ENCODE data around the gene IGF2R. TPM values are rescaled to one million over a fixed set of nuclear protein-coding genes. Genes with fewer than 3 reads are reported as not detected.

The IGF2R gene
- total RNA-seq, 2 experiments from 2014 or later, result 19.3 to 37.6 TPM

- TF ChIP-seq CTCF (conservative IDR thresholded peaks at IDR 0.05; ENCODE audit: low read length), result no peak
- TF ChIP-seq EZH2phosphoT487 (IDR thresholded peaks at IDR 0.05; ENCODE audit: borderline replicate concordance, low read depth, low read length), result no peak
- Histone ChIP-seq H3K9me3 (ENCODE audit: low read length) (no peaks in the 10 kb centered on the region), H3K9me2 (ENCODE audit: insufficient read depth, low read length) (no peaks in the 10 kb centered on the region), H3K27ac (ENCODE audit: low read depth, low read length, poor library complexity, severe bottlenecking) (no peak overlapping the region), H3K4me2 (ENCODE audit: low read length) (no peak overlapping the region), H3K4me3 (ENCODE audit: low read depth, low read length, poor library complexity, severe bottlenecking) (no peak overlapping the region), H4K20me1 (ENCODE audit: insufficient read depth, low read length) (no peaks in the 10 kb centered on the region), H3K79me2 (ENCODE audit: insufficient read depth, low read depth, low read length) (no peaks in the 10 kb centered on the region), H3K36me3 (ENCODE audit: insufficient read depth, low read length) (peaks cover 29% of the 10 kb centered on the region; the same call in 1 of the 2 replicates), H2AFZ (ENCODE audit: low read length) (no peak overlapping the region), H3K4me1 (ENCODE audit: insufficient read depth, low read length, poor library complexity, severe bottlenecking) (no peaks in the 10 kb centered on the region)
- BruUV-seq (replicated peaks), result no TSS peak
- ChIA-PET CTCF (ENCODE audit: unreplicated experiment) (no interaction called here), POLR2A (no interaction called here)
- intact Hi-C loops (cut with micrococcal nuclease; ENCODE audit: unreplicated experiment), result loop anchor here (2.0 kb wide), 1 partner anchor 45 kb away; no protein-coding TSS in a partner anchor
- DNase-seq (ENCODE audit: low spot score), result no peak
Observed at GRCh38 chr6:160035693-160036330, 66.9 kb downstream of the IGF2R start.

- ChIA-PET CTCF (ENCODE audit: unreplicated experiment) (no interaction called here), POLR2A (interaction anchor here (1.0 kb wide), 1 partner anchor 19 kb away, joined by 3 read pairs; no protein-coding TSS in a partner anchor)
- H3K4me1 ChIP-seq (ENCODE audit: insufficient read depth, low read length, poor library complexity, severe bottlenecking), result no peaks in the 10 kb centered on the region
- no peaks in the 10 kb centered on the region for H4K20me1 ChIP-seq (ENCODE audit: insufficient read depth, low read length)
- no peak for TF ChIP-seq EZH2phosphoT487 (IDR thresholded peaks at IDR 0.05; ENCODE audit: borderline replicate concordance, low read depth, low read length)
- no peak for TF ChIP-seq CTCF (conservative IDR thresholded peaks at IDR 0.05; ENCODE audit: low read length)
- H3K27ac ChIP-seq (ENCODE audit: low read depth, low read length, poor library complexity, severe bottlenecking), result no peak overlapping the region
- no peaks in the 10 kb centered on the region for H3K9me3 ChIP-seq (ENCODE audit: low read length)
- no peak overlapping the region for H2AFZ ChIP-seq (ENCODE audit: low read length)
- BruUV-seq (replicated peaks), result no TSS peak
- H3K36me3 ChIP-seq (ENCODE audit: insufficient read depth, low read length), result peaks cover 34% of the 10 kb centered on the region; the same call in 1 of the 2 replicates
- intact Hi-C loops (cut with micrococcal nuclease; ENCODE audit: unreplicated experiment), result loop anchor here (2.0 kb wide), 1 partner anchor 46 kb away; no protein-coding TSS in a partner anchor
- no peak overlapping the region for H3K4me3 ChIP-seq (ENCODE audit: low read depth, low read length, poor library complexity, severe bottlenecking)
- no peaks in the 10 kb centered on the region for H3K9me2 ChIP-seq (ENCODE audit: insufficient read depth, low read length)
- no peaks in the 10 kb centered on the region for H3K79me2 ChIP-seq (ENCODE audit: insufficient read depth, low read depth, low read length)
- no peak for DNase-seq (ENCODE audit: low spot score)
- no peak overlapping the region for H3K4me2 ChIP-seq (ENCODE audit: low read length)
Observed at GRCh38 chr6:160036331-160036695, 67.4 kb downstream of the IGF2R start.

- BruUV-seq (replicated peaks), result no TSS peak
- Histone ChIP-seq H3K36me3 (ENCODE audit: insufficient read depth, low read length) (peaks cover 38% of the 10 kb centered on the region; the same call in 1 of the 2 replicates), H3K27ac (ENCODE audit: low read depth, low read length, poor library complexity, severe bottlenecking) (no peak overlapping the region), H3K9me3 (ENCODE audit: low read length) (no peaks in the 10 kb centered on the region), H4K20me1 (ENCODE audit: insufficient read depth, low read length) (no peaks in the 10 kb centered on the region), H3K9me2 (ENCODE audit: insufficient read depth, low read length) (no peaks in the 10 kb centered on the region), H3K4me2 (ENCODE audit: low read length) (no peak overlapping the region), H2AFZ (ENCODE audit: low read length) (no peak overlapping the region), H3K4me1 (ENCODE audit: insufficient read depth, low read length, poor library complexity, severe bottlenecking) (no peaks in the 10 kb centered on the region), H3K79me2 (ENCODE audit: insufficient read depth, low read depth, low read length) (no peaks in the 10 kb centered on the region), H3K4me3 (ENCODE audit: low read depth, low read length, poor library complexity, severe bottlenecking) (no peak overlapping the region)
- ChIA-PET CTCF (ENCODE audit: unreplicated experiment) (no interaction called here), POLR2A (interaction anchor here (0.6 to 1.0 kb wide), 3 partner anchors 19 to 219 kb away, joined by 3 to 4 read pairs (median 3); no protein-coding TSS in a partner anchor)
- TF ChIP-seq EZH2phosphoT487 (IDR thresholded peaks at IDR 0.05; ENCODE audit: borderline replicate concordance, low read depth, low read length), result no peak
- TF ChIP-seq CTCF (conservative IDR thresholded peaks at IDR 0.05; ENCODE audit: low read length), result no peak
- intact Hi-C loops (cut with micrococcal nuclease; ENCODE audit: unreplicated experiment), result loop anchor here (2.0 kb wide), 1 partner anchor 46 kb away; no protein-coding TSS in a partner anchor
- DNase-seq (ENCODE audit: low spot score), result no peak
Observed at GRCh38 chr6:160036790-160037206, 67.9 kb downstream of the IGF2R start.
